Heart left ventricle (tissue), 16 donors: ENCODE data around the gene POU6F2. TPM values are rescaled to one million over a fixed set of nuclear protein-coding genes. Genes with fewer than 3 reads are reported as not detected.

Experiments used
- ATAC-seq, 4 donors: fragments of 200-7000 bp; cut with Tn5 transposase; one replicate each; pipeline ENCODE4 v1.9.1; 2020 to 2022; ENCODE audit warnings: moderate library complexity in 4 of 4, mild to moderate bottlenecking in 3 of 4, moderate number of reproducible peaks in 1 of 4
- DNase-seq, 5 donors: peaks; one replicate each; pipeline ENCODE4 v3.0.0-alpha.2; 2020
- H3K27ac ChIP-seq, 12 donors: fragments of 200-600 bp; sonication (generic) in 4 of 12; one replicate each; pipeline versions ENCODE4 v1.5.0 to v1.8.0; 2016 to 2022; ENCODE audit warnings: mild to moderate bottlenecking in 2 of 12
- H3K27me3 ChIP-seq, 9 donors: fragments of 200-600 bp; sonication (generic) in 2 of 9; one replicate each; pipeline versions ENCODE4 v1.5.1 to v1.8.0; 2016 to 2022; ENCODE audit warnings: mild to moderate bottlenecking in 3 of 9
- H3K36me3 ChIP-seq, 9 donors: fragments of 200-600 bp; sonication (generic) in 2 of 9; one replicate each; pipeline versions ENCODE4 v1.5.0 to v1.8.0; 2018 to 2022; ENCODE audit warnings: mild to moderate bottlenecking in 2 of 9
- H3K4me1 ChIP-seq, 12 donors: fragments of 200-600 bp; sonication (generic) in 4 of 12; one replicate each; pipeline versions ENCODE4 v1.5.0 to v1.8.0; 2016 to 2022; ENCODE audit warnings: mild to moderate bottlenecking in 3 of 12
- H3K4me3 ChIP-seq, 12 donors: fragments of 200-600 bp; sonication (generic) in 4 of 12; one replicate each; pipeline versions ENCODE4 v1.5.0 to v1.8.0; 2017 to 2022; ENCODE audit warnings: mild to moderate bottlenecking in 9 of 12, moderate library complexity in 4 of 12
- H3K9me3 ChIP-seq, 12 donors: fragments of 200-600 bp; sonication (generic) in 4 of 12; one replicate each; pipeline versions ENCODE4 v1.5.0 to v1.8.0; 2016 to 2022; ENCODE audit warnings: mild to moderate bottlenecking in 1 of 12
- CTCF ChIP-seq, 12 donors: fragments of 200-600 bp; sonication (generic) in 4 of 12; IDR thresholded peaks; one replicate each; pipeline versions ENCODE4 v1.5.0 to v1.8.0; 2018 to 2022; ENCODE audit warnings: antibody characterized with exemption in 12 of 12, mild to moderate bottlenecking in 5 of 12
- POLR2A ChIP-seq, 2 donors: fragments of 450-650 bp; IDR thresholded peaks; one replicate each; pipeline ENCODE4 v1.6.1; 2017; ENCODE audit warnings: antibody characterized with exemption in 2 of 2, mild to moderate bottlenecking in 2 of 2, moderate library complexity in 2 of 2
- WGBS, 4 donors: extraction: QIAGEN DNeasy Blood & Tissue Kit in 2 of 4; methylation state at CpG; one replicate each; pipeline versions ENCODE4 v1.1.5 to v1.1.7; 2013 to 2018; 5-methylcytosine and 5-hydroxymethylcytosine counted together
- intact Hi-C, 10 donors: fragments of 100-400 bp; cut with DNase I; formaldehyde crosslinking; loops; one replicate each; pipeline versions ENCODE4 v1.11.1 to v1.14.2; 2022
- polyA plus RNA-seq, 2 donors: library from polyadenylated mRNA; stranded (reverse); fragments of 200-250 nt; gene quantifications; one replicate each; pipeline ENCODE4 v1.2.3, GENCODE V29; 2013
- total RNA-seq, 9 donors: library from RNA; depleted of rRNA in 2 of 9; stranded (reverse); fragments of >200 nt in 2 of 9; fragmentation: NEBNext Ultra II Directional in 3 of 9; extraction: Animal tissue kit (Norgen Biotek cat#: 25700) in 3 of 9; gene quantifications; one replicate each; pipeline versions ENCODE4 v1.1.0 to v1.2.4, GENCODE V29; 2016 to 2023
- donor health status: ischemic (EF 13 %, LVEDD 7.1; RV severe dilation, severe dysfunction).
- donor health status: healthy with polysubstance abuse.
- donor health status: DM: no; HTN: yes; CAD: no.
- donor health status: DM: no; HTN: no; CAD: no.
- donor health status: ischemic (EF 25% LVEDD 6.9; RV normal size, moderate dysfunction).
- donor health status: ischemic (EF 25% LVEDD 5.7; RV mildly dilated, moderate dysfunction).
- donor health status: healthy.
- donor health status: DM: yes; HTN: yes; CAD: no.
- donor health status: ischemic (EF 35%, LVEDD 5.7; RV mildly dilated, moderate dysfunction).
- donor health status: nonischemic (EF 11% LVEDD 7.7; RV severe dilation, severe dysfunction).
- donor health status: DM: yes; HTN: yes; CAD: no.
- donor health status: PGD.
- donor health status: ischemic (EF 29% LVEDD 5.4; RV normal size, mild dysfunction).
- donor health status: nonischemic (EF 23%, LVEDD 6.1; RV moderate dilation, normal function).

The POU6F2 gene
- total and polyA plus RNA-seq, 11 donors, result 0.03 to 1.2 (median 0.38) TPM; not detected in 2

DNA sequence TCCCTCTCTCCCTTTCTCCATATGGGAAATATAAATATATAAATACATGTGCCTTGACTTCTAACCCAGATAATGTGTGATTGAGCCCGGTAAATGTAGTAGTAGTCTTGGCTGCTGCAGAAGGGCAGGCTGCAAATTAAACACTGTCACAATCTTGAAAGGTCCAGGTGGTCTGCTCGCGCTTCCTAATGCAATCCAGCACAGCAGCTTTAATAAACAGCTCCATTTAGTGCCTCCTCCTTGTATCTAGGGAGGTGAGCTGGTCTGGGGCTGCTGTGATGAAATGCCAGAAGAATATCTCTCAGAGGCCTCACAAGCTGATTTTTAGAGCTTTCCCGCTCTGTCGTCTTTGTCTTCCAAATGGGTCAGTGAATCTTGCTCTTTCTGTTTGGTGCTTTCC, 782 bp downstream of the POU6F2 start:
- intact Hi-C loops, result no loop called here
- H3K36me3 ChIP-seq, result no peaks in the 10 kb centered on the region
- no peak overlapping the region for H3K27ac ChIP-seq
- ATAC-seq (no peak), DNase-seq (no peak)
- peaks cover 0 to 63% (median 13%) of the 10 kb centered on the region in 9 donors for H3K27me3 ChIP-seq
- WGBS, 4 donors, result 40 to 62% (median 51%) methylated on average over 5 of the region's 5 CpGs
- no peaks in the 10 kb centered on the region for H3K9me3 ChIP-seq
- TF ChIP-seq CTCF (IDR thresholded peaks at IDR 0.05) (no peak), POLR2A (IDR thresholded peaks at IDR 0.05) (no peak)
- peaks cover 0 to 7% (median 0%) of the 10 kb centered on the region in 12 donors for H3K4me1 ChIP-seq
- H3K4me3 ChIP-seq, result no peak overlapping the region

GRCh38 chr7:38992203-38992602, 14.5 kb downstream of the POU6F2 start:
- DNase-seq (no peak), ATAC-seq (no peak)
- 61 to 72% (median 72%) methylated on average over 4 of the region's 4 CpGs for WGBS, 4 donors
- Histone ChIP-seq H3K4me3 (no peak overlapping the region), H3K27me3 (peaks cover 0 to 12% (median 0%) of the 10 kb centered on the region in 9 donors), H3K9me3 (no peaks in the 10 kb centered on the region), H3K27ac (no peak overlapping the region), H3K4me1 (no peaks in the 10 kb centered on the region), H3K36me3 (no peaks in the 10 kb centered on the region)
- intact Hi-C loops, result no loop called here
- no peak for TF ChIP-seq POLR2A (IDR thresholded peaks at IDR 0.05)
- no peak for TF ChIP-seq CTCF (IDR thresholded peaks at IDR 0.05)

- no peaks in the 10 kb centered on the region for H3K36me3 ChIP-seq
- intact Hi-C loops, result no loop called here
- DNase-seq (no peak), ATAC-seq (no peak)
- H3K4me1 ChIP-seq, result no peaks in the 10 kb centered on the region
- no peak for TF ChIP-seq POLR2A (IDR thresholded peaks at IDR 0.05)
- no peak for TF ChIP-seq CTCF (IDR thresholded peaks at IDR 0.05)
- no peak overlapping the region for H3K4me3 ChIP-seq
- H3K27ac ChIP-seq, result no peak overlapping the region
- 70 to 92% (median 88%) methylated on average over 1 of the region's 1 CpG for WGBS, 4 donors
- no peaks in the 10 kb centered on the region for H3K9me3 ChIP-seq
- H3K27me3 ChIP-seq, result peaks cover 0 to 7% (median 0%) of the 10 kb centered on the region in 9 donors
These were observed 23.9 kb downstream of the POU6F2 start for GRCh38 chr7:39001595-39001994.

GRCh38 chr7:39002755-39003154, 25.0 kb downstream of the POU6F2 start:
- ATAC-seq, result no peak
- Histone ChIP-seq H3K9me3 (no peaks in the 10 kb centered on the region), H3K27me3 (peaks cover 0 to 7% (median 0%) of the 10 kb centered on the region in 9 donors), H3K4me1 (no peaks in the 10 kb centered on the region), H3K36me3 (no peaks in the 10 kb centered on the region), H3K4me3 (no peak overlapping the region), H3K27ac (no peak overlapping the region)
- TF ChIP-seq CTCF (IDR thresholded peaks at IDR 0.05) (no peak), POLR2A (IDR thresholded peaks at IDR 0.05) (no peak)
- WGBS, 4 donors, result 48 to 57% (median 53%) methylated on average over 5 of the region's 5 CpGs
- intact Hi-C loops, result no loop called here
- DNase-seq, result no peak
